Neuronal stem cell (in vitro differentiated cells): Measurements from ENCODE around the gene ANO7.

ENCODE experiments used
- DNase-seq: peaks from one replicate; pipeline ENCODE4 v3.0.0-alpha.2; 2013; ENCODE audit warnings: low spot score
- H2AFZ ChIP-seq: one replicate; pipeline ENCODE4 v1.6.1; 2013; ENCODE audit warnings: mild to moderate bottlenecking, low read length, inconsistent platforms
- H2AK5ac ChIP-seq: 2 replicates; pipeline ENCODE4 v1.6.1; 2013; ENCODE audit warnings: low read depth, mild to moderate bottlenecking, inconsistent platforms, low read length, moderate library complexity, mixed read lengths
- H2BK120ac ChIP-seq: 2 replicates; pipeline ENCODE4 v1.6.1; 2013; ENCODE audit warnings: low read depth, mild to moderate bottlenecking, inconsistent platforms, low read length, moderate library complexity, mixed read lengths
- H2BK12ac ChIP-seq: one replicate; pipeline ENCODE4 v1.6.1; 2013; ENCODE audit warnings: low read length, inconsistent platforms
- H2BK15ac ChIP-seq: 2 replicates; pipeline ENCODE4 v1.6.1; 2013; ENCODE audit warnings: mild to moderate bottlenecking, low read length, inconsistent platforms, mixed read lengths
- H2BK5ac ChIP-seq: one replicate; pipeline ENCODE4 v1.6.1; 2013; ENCODE audit warnings: inconsistent platforms, mild to moderate bottlenecking, low read length, moderate library complexity
- H3K14ac ChIP-seq: one replicate; pipeline ENCODE4 v1.6.1; 2013; ENCODE audit warnings: low read length, inconsistent platforms
- H3K18ac ChIP-seq: 2 replicates; pipeline ENCODE4 v1.6.1; 2013; ENCODE audit warnings: low read length, inconsistent platforms
- H3K23ac ChIP-seq: 2 replicates; pipeline ENCODE4 v1.6.1; 2013; ENCODE audit warnings: low read depth, mild to moderate bottlenecking, mixed read lengths, low read length, inconsistent platforms; ENCODE audit not compliant: poor library complexity
- H3K27ac ChIP-seq: replicated peaks from 3 replicates; pipeline ENCODE4 v1.5.1; 2013; ENCODE audit warnings: low read length, inconsistent platforms
- H3K27me3 ChIP-seq, 3 experiments: 2 replicates each; pipeline ENCODE4 v1.6.1; 2013; ENCODE audit warnings: low read length in 3 of 3, mild to moderate bottlenecking in 2 of 3, inconsistent platforms in 1 of 3, low read depth in 1 of 3, mixed read lengths in 1 of 3, moderate library complexity in 1 of 3; ENCODE audit not compliant: control insufficient read depth in 3 of 3, insufficient read depth in 3 of 3
- H3K36me3 ChIP-seq, 2 donors: replicated peaks in 1 of 2; 2 replicates each; pipeline ENCODE4 v1.6.1; 2013; ENCODE audit warnings: low read length in 2 of 2; ENCODE audit not compliant: control insufficient read depth in 2 of 2, insufficient read depth in 2 of 2
- H3K4ac ChIP-seq: 2 replicates; pipeline ENCODE4 v1.6.1; 2013; ENCODE audit warnings: inconsistent platforms, mild to moderate bottlenecking, low read length, moderate library complexity
- H3K4me1 ChIP-seq, 2 donors: 1 replicate in 1 of 2; 2 replicates in 1 of 2; pipeline ENCODE4 v1.6.1; 2013; ENCODE audit warnings: low read length in 2 of 2, low read depth in 1 of 2; ENCODE audit not compliant: control insufficient read depth in 2 of 2, insufficient read depth in 1 of 2
- H3K4me2 ChIP-seq: one replicate; pipeline ENCODE4 v1.6.1; 2013; ENCODE audit warnings: mild to moderate bottlenecking, low read length, inconsistent platforms; ENCODE audit not compliant: insufficient read depth, poor library complexity, severe bottlenecking
- H3K4me3 ChIP-seq, 2 donors: 2 replicates each; pipeline ENCODE4 v1.5.1; 2013; ENCODE audit warnings: low read length in 2 of 2, mild to moderate bottlenecking in 2 of 2, inconsistent platforms in 1 of 2, moderate library complexity in 1 of 2
- H3K79me1 ChIP-seq: one replicate; pipeline ENCODE4 v1.6.1; 2013; ENCODE audit warnings: low read depth, mild to moderate bottlenecking, inconsistent platforms, low read length, moderate library complexity
- H3K9ac ChIP-seq: one replicate; pipeline ENCODE4 v1.6.1; 2013; ENCODE audit warnings: mild to moderate bottlenecking, low read depth, low read length, inconsistent platforms; ENCODE audit not compliant: poor library complexity
- H3K9me3 ChIP-seq, 2 donors: replicated peaks in 1 of 2; 2 replicates each; pipeline versions ENCODE3 to v1.6.1; 2013; ENCODE audit warnings: low read length in 2 of 2, mild to moderate bottlenecking in 2 of 2, inconsistent platforms in 1 of 2, low read depth in 1 of 2, mixed read lengths in 1 of 2, moderate library complexity in 1 of 2; ENCODE audit not compliant: control insufficient read depth in 2 of 2, insufficient read depth in 1 of 2
- H4K8ac ChIP-seq: one replicate; pipeline ENCODE4 v1.6.1; 2013; ENCODE audit warnings: low read depth, mild to moderate bottlenecking, inconsistent platforms, low read length, moderate library complexity
- H4K91ac ChIP-seq: one replicate; pipeline ENCODE4 v1.6.1; 2013; ENCODE audit warnings: low read length, low read depth, mild to moderate bottlenecking, inconsistent platforms; ENCODE audit not compliant: poor library complexity
- WGBS, 2 donors: extraction: QIAGEN DNeasy Blood & Tissue Kit; methylation state at CpG; one replicate each; pipeline ENCODE4 v1.1.7; 2013; ENCODE audit warnings: missing lambda C conversion rate in 2 of 2, mixed read lengths in 1 of 2; ENCODE audit not compliant: insufficient read length in 2 of 2, insufficient replicate concordance in 1 of 2; ENCODE audit errors: extremely low coverage in 2 of 2; 5-methylcytosine and 5-hydroxymethylcytosine counted together

Gene ANO7

GRCh38 chr2:241203218-241204009 lies 14.9 kb downstream of the ANO7 start:
- H3K36me3 ChIP-seq: no peaks in the 10 kb centered on the region
- DNase-seq: no peak
- no CpG with 5 or more reads among the region's 27 CpGs for WGBS, 2 donors

GRCh38 chr2:241204010-241204384 lies 15.5 kb downstream of the ANO7 start:
- Histone ChIP-seq H4K8ac (no peak overlapping the region), H2BK12ac (no peak overlapping the region), H3K9ac (peak overlapping the region; percentile 44), H2BK120ac (no peak overlapping the region), H3K36me3 (no peaks in the 10 kb centered on the region), H3K23ac (peak overlapping the region; percentile 65), H2BK5ac (no peak overlapping the region), H3K27me3 (peaks cover 0 to 17% (median 0%) of the 10 kb centered on the region in 3 experiments), H3K4ac (no peak overlapping the region), H4K91ac (no peak overlapping the region), H3K4me1 (peaks cover 0 to 2% of the 10 kb centered on the region in 2 donors), H2BK15ac (peak overlapping the region; percentile 37), H3K4me2 (peak overlapping the region; percentile 18), H2AK5ac (peak overlapping the region; percentile 96), H3K79me1 (peaks cover 2% of the 10 kb centered on the region), H3K27ac (no peak overlapping the region), H3K18ac (peak overlapping the region; percentile 90), H2AFZ (no peak overlapping the region), H3K14ac (peak overlapping the region; percentile 56), H3K4me3 (no peak overlapping the region), H3K9me3 (no peaks in the 10 kb centered on the region)
- WGBS, 2 donors: no CpG with 5 or more reads among the region's 10 CpGs
- no peak for DNase-seq

More at GRCh38 chr2:241203218-241204009, 14.9 kb downstream of the ANO7 start:
- H3K9me3 ChIP-seq: no peaks in the 10 kb centered on the region
- H3K14ac ChIP-seq: peak overlapping the region; percentile 56
- peak overlapping the region; percentile 96 for H2AK5ac ChIP-seq
- peaks cover 0 to 22% (median 0%) of the 10 kb centered on the region in 3 experiments for H3K27me3 ChIP-seq
- H3K79me1 ChIP-seq: peaks cover 2% of the 10 kb centered on the region
- H3K4me1 ChIP-seq: peaks cover 0 to 2% of the 10 kb centered on the region in 2 donors
- H3K9ac ChIP-seq: no peak overlapping the region
- peak overlapping the region; percentile 90 for H2BK12ac ChIP-seq
- H2BK5ac ChIP-seq: no peak overlapping the region
- H2AFZ ChIP-seq: no peak overlapping the region
- H3K23ac ChIP-seq: peak overlapping the region; percentile 65
- no peak overlapping the region for H4K91ac ChIP-seq
- no peak overlapping the region for H3K4me2 ChIP-seq
- no peak overlapping the region for H4K8ac ChIP-seq
- H3K4me3 ChIP-seq: no peak overlapping the region
- no peak overlapping the region for H3K4ac ChIP-seq
- H3K27ac ChIP-seq: no peak overlapping the region
- H2BK15ac ChIP-seq: peak overlapping the region; percentile 37
- H2BK120ac ChIP-seq: no peak overlapping the region
- H3K18ac ChIP-seq: peak overlapping the region; percentile 90

GRCh38 chr2:241204490-241204889 lies 16.0 kb downstream of the ANO7 start:
- Histone ChIP-seq H2AK5ac (peak overlapping the region; percentile 96), H3K27ac (no peak overlapping the region), H3K4me1 (no peaks in the 10 kb centered on the region), H2BK15ac (no peak overlapping the region), H4K91ac (no peak overlapping the region), H3K36me3 (no peaks in the 10 kb centered on the region), H3K4me3 (no peak overlapping the region), H3K4me2 (no peak overlapping the region), H4K8ac (no peak overlapping the region), H3K23ac (no peak overlapping the region), H3K14ac (peak overlapping the region; percentile 47), H2AFZ (no peak overlapping the region), H2BK5ac (no peak overlapping the region), H2BK120ac (no peak overlapping the region), H3K9ac (no peak overlapping the region), H3K4ac (no peak overlapping the region), H3K79me1 (peaks cover 2% of the 10 kb centered on the region), H3K9me3 (no peaks in the 10 kb centered on the region), H3K18ac (peak overlapping the region; percentile 64), H2BK12ac (no peak overlapping the region), H3K27me3 (peaks cover 0 to 15% (median 0%) of the 10 kb centered on the region in 3 experiments)
- no CpG with 5 or more reads among the region's 4 CpGs for WGBS, 2 donors
- DNase-seq: no peak

- no peak overlapping the region for H3K27ac ChIP-seq
- H3K4me1 ChIP-seq: no peaks in the 10 kb centered on the region
- no peak overlapping the region for H3K4me2 ChIP-seq
- H4K8ac ChIP-seq: no peak overlapping the region
- H4K91ac ChIP-seq: no peak overlapping the region
- H3K4ac ChIP-seq: no peak overlapping the region
- WGBS, 2 donors: no CpG with 5 or more reads among the region's 3 CpGs
- DNase-seq: no peak
- no peaks in the 10 kb centered on the region for H3K36me3 ChIP-seq
- peak overlapping the region in 1 of 2 donors; percentile 47 for H3K4me3 ChIP-seq
- no peak overlapping the region for H3K18ac ChIP-seq
- H2BK12ac ChIP-seq: no peak overlapping the region
- no peak overlapping the region for H2AFZ ChIP-seq
- H3K79me1 ChIP-seq: peaks cover 2% of the 10 kb centered on the region
- peaks cover 0 to 13% (median 0%) of the 10 kb centered on the region in 3 experiments for H3K27me3 ChIP-seq
- no peak overlapping the region for H2BK5ac ChIP-seq
- no peak overlapping the region for H3K9ac ChIP-seq
- no peak overlapping the region for H2BK120ac ChIP-seq
- H3K23ac ChIP-seq: no peak overlapping the region
- H2AK5ac ChIP-seq: peak overlapping the region; percentile 96
- H2BK15ac ChIP-seq: peak overlapping the region; percentile 58
- no peaks in the 10 kb centered on the region for H3K9me3 ChIP-seq
- H3K14ac ChIP-seq: peak overlapping the region; percentile 47
Observed at GRCh38 chr2:241205086-241205485, 16.6 kb downstream of the ANO7 start.
